Measurements from ENCODE around the gene NAV1.

DNA sequence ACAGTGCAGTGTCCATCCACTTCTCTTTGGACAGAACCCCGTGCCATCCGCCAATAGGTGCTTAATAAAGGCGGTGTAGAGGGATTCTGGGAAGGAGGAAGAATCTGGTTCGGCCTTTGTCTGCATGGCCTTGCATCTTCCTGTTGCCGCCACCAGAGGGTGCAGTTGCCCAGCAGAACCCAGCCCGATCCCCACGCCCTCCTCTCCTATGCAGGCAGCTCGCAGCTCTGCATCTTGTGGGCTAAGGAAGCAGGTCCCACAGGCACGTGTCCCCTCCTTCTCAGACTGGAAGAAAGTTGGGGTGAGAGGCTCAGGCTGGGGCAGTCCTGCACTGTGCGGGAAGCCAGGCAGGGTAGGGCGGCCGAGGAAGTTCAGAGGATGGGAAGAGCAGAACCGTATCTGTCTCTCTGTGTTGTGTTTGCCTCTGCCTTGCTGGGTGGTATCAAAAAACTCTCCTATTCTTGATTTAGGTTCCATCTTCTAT lies 20.8 kb downstream of the NAV1 start:
- TF ChIP-seq EZH2phosphoT487 (IDR thresholded peaks at IDR 0.05; ENCODE audit: insufficient read depth, low read depth) (no peak), EZH2 (IDR thresholded peaks at IDR 0.05; ENCODE audit: insufficient read depth, poor library complexity, severe bottlenecking) (no peak)
